22Rv1 (cell line): ENCODE measurements around the gene PXMP4.

Source experiments
- CTCF ChIP-seq: fragments of 450-650 bp; IDR thresholded peaks from 2 replicates; pipeline ENCODE4 v1.5.1; 2017; ENCODE audit warnings: mild to moderate bottlenecking
- ZFX ChIP-seq: fragments of 450-650 bp; IDR thresholded peaks from 2 replicates; pipeline ENCODE4 v1.6.1; 2017; ENCODE audit warnings: antibody characterized with exemption, borderline replicate concordance

DNA sequence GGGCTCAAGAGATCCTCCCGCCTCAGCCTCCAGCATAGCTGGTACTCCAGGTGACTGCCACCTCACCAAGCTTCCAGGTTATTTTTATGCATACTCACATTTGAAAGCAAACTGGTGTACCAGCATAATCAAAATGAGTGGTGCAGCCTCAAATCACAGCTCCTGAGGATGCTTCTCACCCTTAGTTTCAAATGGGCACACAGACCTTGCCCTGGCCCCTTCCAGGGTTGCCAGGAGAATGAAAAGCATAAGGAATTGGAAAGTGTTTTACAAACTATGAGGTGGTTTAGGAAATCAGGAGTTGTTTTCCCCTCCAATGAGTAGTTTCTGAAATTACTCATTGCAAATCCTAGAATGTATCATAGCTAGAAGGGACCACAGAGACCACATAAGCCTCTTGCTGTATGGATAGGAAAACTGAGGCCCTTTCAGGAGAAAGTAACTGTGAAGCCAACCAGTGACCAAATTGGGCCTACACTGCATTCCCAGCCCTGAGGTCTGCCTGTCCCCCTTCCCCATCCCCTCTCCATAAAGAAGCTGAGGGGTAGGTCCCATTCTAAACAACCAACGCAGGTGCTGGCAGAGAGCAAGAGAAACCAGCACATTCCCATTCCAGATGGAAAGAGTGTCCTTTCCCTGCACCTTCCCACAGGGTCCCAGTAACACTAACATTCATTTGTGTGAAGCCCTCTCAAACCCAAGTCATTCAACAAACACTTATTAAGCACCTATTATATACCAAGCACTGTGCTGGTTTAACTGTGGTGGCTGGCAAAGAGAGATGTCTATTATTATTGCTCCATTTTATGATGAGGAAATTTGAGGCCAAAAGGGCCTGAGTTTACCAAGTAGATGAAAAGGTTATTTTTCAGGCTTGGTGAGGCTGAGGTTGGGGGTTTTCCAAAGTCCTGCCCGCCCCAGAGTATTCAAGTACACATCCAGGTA lies 31.8 kb downstream of the PXMP4 start:
- TF ChIP-seq CTCF (no peak), ZFX (no peak)
